PC-3 (cell line): ENCODE measurements around the gene PLPP7. TPM values are rescaled to one million over a fixed set of nuclear protein-coding genes. Genes with fewer than 3 reads are reported as not detected.
"Not testable (repeated sequence)": the region's sequence is repeated elsewhere in the genome, so short reads cannot be mapped to it uniquely, and the experiment has no call there.

Source experiments
- ATAC-seq: fragments of 200-7000 bp; cut with Tn5 transposase; 2 replicates; pipeline ENCODE4 v1.9.1; 2020; ENCODE audit warnings: mild to moderate bottlenecking, moderate library complexity
- BruUV-seq: library from RNA; stranded (reverse); fragments of 400-500 nt; replicated peaks from 2 replicates; lab custom pipeline; 2021; lab: Mats Ljungman, UMichigan
- CTCF ChIA-PET: fragments of 300-600 bp; sonication (Branson Sonifier 250); formaldehyde crosslinking; loops from one replicate; lab custom pipeline; 2022; ENCODE audit warnings: antibody characterized with exemption; lab: Charles Lee
- POLR2A ChIA-PET: fragments of 300-600 bp; sonication (Branson Sonifier 250); formaldehyde crosslinking; loops from one replicate; lab custom pipeline; 2022; ENCODE audit warnings: antibody characterized with exemption; ENCODE audit not compliant: unreplicated experiment; lab: Charles Lee
- DNase-seq: peaks from one replicate; pipeline ENCODE4 v3.0.0-alpha.2; 2015
- H2AFZ ChIP-seq: fragments of 300-600 bp; sonication (generic); 2 replicates; pipeline ENCODE4 v1.6.0; 2016; ENCODE audit warnings: antibody characterized with exemption, low read length
- H3F3A ChIP-seq: fragments of 300-600 bp; sonication (generic); one replicate; pipeline ENCODE4 v1.6.0; 2017; ENCODE audit warnings: antibody characterized with exemption, low read length, control low read depth, mild to moderate bottlenecking; ENCODE audit not compliant: unreplicated experiment
- H3K27ac ChIP-seq: fragments of 300-600 bp; sonication (generic); 2 replicates; pipeline ENCODE4 v1.5.1; 2016; ENCODE audit warnings: mild to moderate bottlenecking, low read length
- H3K27me3 ChIP-seq: fragments of 300-600 bp; sonication (generic); 2 replicates; pipeline ENCODE4 v1.6.1; 2016; ENCODE audit warnings: low read length, mixed read lengths
- H3K36me3 ChIP-seq: fragments of 300-600 bp; sonication (generic); 2 replicates; pipeline ENCODE4 v1.6.1; 2016; ENCODE audit warnings: low read depth, mixed run types, low read length, mixed read lengths
- H3K4me1 ChIP-seq: fragments of 300-600 bp; sonication (generic); 2 replicates; pipeline ENCODE4 v1.5.1; 2016; ENCODE audit warnings: low read length; ENCODE audit not compliant: insufficient read depth
- H3K4me2 ChIP-seq: fragments of 300-600 bp; sonication (generic); 2 replicates; pipeline ENCODE4 v1.6.0; 2016; ENCODE audit warnings: low read length
- H3K4me3 ChIP-seq: fragments of 300-600 bp; sonication (generic); 2 replicates; pipeline ENCODE4 v1.5.1; 2016; ENCODE audit warnings: mild to moderate bottlenecking, low read length, mixed read lengths
- H3K79me2 ChIP-seq: fragments of 300-600 bp; sonication (generic); 2 replicates; pipeline ENCODE4 v1.6.1; 2017; ENCODE audit warnings: low read length, mixed read lengths
- H3K9ac ChIP-seq: fragments of 300-600 bp; sonication (generic); 2 replicates; pipeline ENCODE4 v1.6.0; 2016; ENCODE audit warnings: mild to moderate bottlenecking, low read length
- H3K9me2 ChIP-seq: fragments of 300-600 bp; sonication (generic); replicated peaks from 2 replicates; pipeline ENCODE4 v1.6.1; 2016; ENCODE audit warnings: mixed run types, low read length, mixed read lengths
- H3K9me3 ChIP-seq: fragments of 300-600 bp; sonication (generic); 2 replicates; pipeline ENCODE4 v1.6.1; 2016; ENCODE audit warnings: low read length, mixed read lengths
- H4K20me1 ChIP-seq: fragments of 300-600 bp; sonication (generic); 2 replicates; pipeline ENCODE4 v1.6.1; 2016; ENCODE audit warnings: low read length, mixed read lengths
- CTCF ChIP-seq: fragments of 300-600 bp; sonication (generic); conservative IDR thresholded peaks from 2 replicates; pipeline ENCODE4 v1.5.1; 2017; ENCODE audit warnings: antibody characterized with exemption, low read depth, mild to moderate bottlenecking, low read length
- EZH2 ChIP-seq: fragments of 300-600 bp; sonication (generic); IDR thresholded peaks from one replicate; pipeline ENCODE4 v1.6.1; 2017; ENCODE audit warnings: antibody characterized with exemption, mild to moderate bottlenecking, low read length; ENCODE audit not compliant: unreplicated experiment
- EZH2phosphoT487 ChIP-seq: fragments of 300-600 bp; sonication (generic); IDR thresholded peaks from 2 replicates; pipeline ENCODE4 v1.6.1; 2018; ENCODE audit warnings: mild to moderate bottlenecking, antibody characterized with exemption, low read length, borderline replicate concordance
- intact Hi-C: fragments of 100-400 bp; cut with micrococcal nuclease; formaldehyde crosslinking; loops from 2 replicates; pipeline ENCODE4 v1.9.0; 2023
- total RNA-seq: library from RNA; depleted of rRNA; stranded (reverse); fragments of >200 nt; gene quantifications from 2 replicates; pipeline ENCODE4 v1.2.3, GENCODE V29; 2014

Gene PLPP7
- total RNA-seq, 1 experiment from 2014 or later = not detected

GRCh38 chr9:131349522-131349880, 60.0 kb downstream of the PLPP7 start:
- H3K36me3 ChIP-seq = no peaks in the 10 kb centered on the region
- ChIA-PET POLR2A (no interaction called here), CTCF (interaction anchor here (0.6 to 1.2 kb wide), 5 partner anchors 18 to 127 kb away, joined by 3 to 4 read pairs (median 3); no protein-coding TSS in a partner anchor)
- BruUV-seq = no TSS peak
- no peaks in the 10 kb centered on the region for H3K27me3 ChIP-seq
- peak overlapping the region; percentile 97 for H3K4me2 ChIP-seq
- H2AFZ ChIP-seq = peak overlapping the region; percentile 98
- TF ChIP-seq CTCF (no peak), EZH2phosphoT487 (no peak), EZH2 (no peak)
- H3K27ac ChIP-seq = no peak overlapping the region
- ATAC-seq (peak; percentile 27), DNase-seq (no peak)
- H3K9me3 ChIP-seq = no peaks in the 10 kb centered on the region
- H3K9ac ChIP-seq = no peak overlapping the region
- no peaks in the 10 kb centered on the region for H3K9me2 ChIP-seq
- H3K4me3 ChIP-seq = peak overlapping the region; percentile 79
- intact Hi-C loops = no loop called here
- H3K79me2 ChIP-seq = no peaks in the 10 kb centered on the region
- H4K20me1 ChIP-seq = no peaks in the 10 kb centered on the region
- H3F3A ChIP-seq = no peaks in the 10 kb centered on the region
- peaks cover 5% of the 10 kb centered on the region; the same call in 1 of the 2 replicates for H3K4me1 ChIP-seq

GRCh38 chr9:131349881-131350563, 60.5 kb downstream of the PLPP7 start:
- intact Hi-C loops = loop anchor here (10.0 kb wide), 1 partner anchor 105 kb away; no protein-coding TSS in a partner anchor
- CTCF ChIA-PET = interaction anchor here (0.5 to 1.2 kb wide), 8 partner anchors 18 to 126 kb away, joined by 3 to 5 read pairs (median 3); no protein-coding TSS in a partner anchor
- POLR2A ChIA-PET = no interaction called here
- Histone ChIP-seq H3F3A (no peaks in the 10 kb centered on the region), H3K36me3 (no peaks in the 10 kb centered on the region), H3K9me3 (no peaks in the 10 kb centered on the region), H3K27ac (no peak overlapping the region), H3K79me2 (no peaks in the 10 kb centered on the region), H3K27me3 (no peaks in the 10 kb centered on the region), H3K9me2 (no peaks in the 10 kb centered on the region), H3K9ac (no peak overlapping the region), H2AFZ (peak overlapping the region; percentile 98), H3K4me3 (peak overlapping the region; percentile 79), H4K20me1 (no peaks in the 10 kb centered on the region), H3K4me1 (peaks cover 5% of the 10 kb centered on the region; the same call in 1 of the 2 replicates), H3K4me2 (peak overlapping the region; percentile 97)
- ATAC-seq (peak; percentile 98), DNase-seq (peak; percentile 74)
- no TSS peak for BruUV-seq
- no peak for TF ChIP-seq EZH2
- peak; percentile 77 for TF ChIP-seq CTCF

- H3K4me3 ChIP-seq, H4K20me1 ChIP-seq, H3F3A ChIP-seq, H3K36me3 ChIP-seq, H3K27me3 ChIP-seq, CTCF ChIA-PET, POLR2A ChIA-PET, H2AFZ ChIP-seq, H3K27ac ChIP-seq, ATAC-seq, H3K9me2 ChIP-seq, H3K9me3 ChIP-seq, DNase-seq, H3K4me2 ChIP-seq, BruUV-seq, H3K4me1 ChIP-seq, H3K9ac ChIP-seq, H3K79me2 ChIP-seq: not testable (repeated sequence)
- intact Hi-C loops = loop anchor here (10.0 kb wide), 1 partner anchor 98 kb away; no protein-coding TSS in a partner anchor
These were observed 67.0 kb downstream of the PLPP7 start for GRCh38 chr9:131356479-131356878.
